H9 (cell line): ENCODE data around the gene NTRK3. TPM values are rescaled to one million over a fixed set of nuclear protein-coding genes. Genes with fewer than 3 reads are reported as not detected.

Source experiments
- DNase-seq: peaks from one replicate; pipeline ENCODE4 v3.0.0-alpha.2; 2017
- H2AFZ ChIP-seq: one replicate; pipeline ENCODE4 v1.6.1; 2013; ENCODE audit warnings: mild to moderate bottlenecking, low read length, control low read depth, moderate library complexity
- H2AK5ac ChIP-seq: 2 replicates; pipeline ENCODE4 v1.6.1; 2013; ENCODE audit warnings: low read length, control low read depth, mixed read lengths; ENCODE audit not compliant: insufficient read length
- H2BK120ac ChIP-seq: one replicate; pipeline ENCODE4 v1.6.1; 2013; ENCODE audit warnings: low read depth, mild to moderate bottlenecking, low read length, control low read depth, inconsistent platforms; ENCODE audit not compliant: poor library complexity, severe bottlenecking
- H2BK12ac ChIP-seq: 2 replicates; pipeline ENCODE4 v1.6.1; 2013; ENCODE audit warnings: low read length, control low read depth, mixed read lengths, low read depth; ENCODE audit not compliant: insufficient read length
- H2BK15ac ChIP-seq: 2 replicates; pipeline ENCODE4 v1.6.1; 2013; ENCODE audit warnings: low read depth, low read length, control low read depth
- H2BK20ac ChIP-seq: one replicate; pipeline ENCODE4 v1.6.1; 2013; ENCODE audit warnings: low read depth, mild to moderate bottlenecking, low read length, control low read depth, inconsistent platforms; ENCODE audit not compliant: poor library complexity, severe bottlenecking
- H2BK5ac ChIP-seq: 2 replicates; pipeline ENCODE4 v1.6.1; 2013; ENCODE audit warnings: low read length, control low read depth, mixed read lengths; ENCODE audit not compliant: insufficient read length
- H3K14ac ChIP-seq: 2 replicates; pipeline ENCODE4 v1.6.1; 2013; ENCODE audit warnings: low read length, control low read depth; ENCODE audit not compliant: insufficient read depth
- H3K18ac ChIP-seq: 2 replicates; pipeline ENCODE4 v1.6.1; 2013; ENCODE audit warnings: low read depth, mild to moderate bottlenecking, mixed read lengths, low read length, control low read depth; ENCODE audit not compliant: insufficient read length
- H3K23ac ChIP-seq: 2 replicates; pipeline ENCODE4 v1.6.1; 2013; ENCODE audit warnings: low read length, control low read depth, mixed read lengths, low read depth; ENCODE audit not compliant: insufficient read length
- H3K23me2 ChIP-seq: 2 replicates; pipeline ENCODE4 v1.6.1; 2013; ENCODE audit warnings: low read depth, mild to moderate bottlenecking, mixed read lengths, low read length, control low read depth; ENCODE audit not compliant: insufficient read length, poor library complexity, severe bottlenecking
- H3K27ac ChIP-seq: 2 replicates; pipeline ENCODE4 v1.5.1; 2013; ENCODE audit warnings: low read length, control low read depth, mixed read lengths, low read depth; ENCODE audit not compliant: insufficient read length
- H3K27me3 ChIP-seq: 2 replicates; pipeline ENCODE4 v1.6.1; 2013; ENCODE audit warnings: low read length, control low read depth, inconsistent platforms; ENCODE audit not compliant: insufficient read depth
- H3K4ac ChIP-seq: 2 replicates; pipeline ENCODE4 v1.6.1; 2013; ENCODE audit warnings: low read depth, mild to moderate bottlenecking, control low read depth, inconsistent platforms, low read length, moderate library complexity
- H3K4me1 ChIP-seq: 2 replicates; pipeline ENCODE4 v1.6.1; 2013; ENCODE audit warnings: low read length, control low read depth, inconsistent platforms; ENCODE audit not compliant: insufficient read depth
- H3K4me2 ChIP-seq: 2 replicates; pipeline ENCODE4 v1.6.1; 2013; ENCODE audit warnings: low read length, control low read depth, mixed read lengths; ENCODE audit not compliant: insufficient read length, insufficient read depth
- H3K56ac ChIP-seq: 2 replicates; pipeline ENCODE4 v1.6.1; 2013; ENCODE audit warnings: low read depth, mild to moderate bottlenecking, mixed read lengths, low read length, control low read depth; ENCODE audit not compliant: insufficient read length
- H3K79me1 ChIP-seq: 2 replicates; pipeline ENCODE4 v1.6.1; 2013; ENCODE audit warnings: low read depth, mild to moderate bottlenecking, moderate library complexity, low read length, control low read depth, inconsistent platforms; ENCODE audit not compliant: insufficient read depth, poor library complexity, severe bottlenecking
- H3K79me2 ChIP-seq: 2 replicates; pipeline ENCODE4 v1.6.1; 2013; ENCODE audit warnings: low read length, control low read depth, inconsistent platforms; ENCODE audit not compliant: insufficient read depth
- H3K9ac ChIP-seq: 2 replicates; pipeline ENCODE4 v1.6.1; 2013; ENCODE audit warnings: low read length, control low read depth, mixed read lengths; ENCODE audit not compliant: insufficient read length; ENCODE audit errors: extremely low read depth
- H3K9me3 ChIP-seq: one replicate; pipeline ENCODE4 v1.6.1; 2013; ENCODE audit warnings: low read depth, low read length, inconsistent platforms; ENCODE audit not compliant: control insufficient read depth
- H3T11ph ChIP-seq: one replicate; pipeline ENCODE4 v1.6.1; 2013; ENCODE audit warnings: mild to moderate bottlenecking, low read length, control low read depth, inconsistent platforms
- H4K20me1 ChIP-seq: one replicate; pipeline ENCODE4 v1.6.1; 2013; ENCODE audit not compliant: control insufficient read depth, insufficient read length, insufficient read depth
- H4K5ac ChIP-seq: 2 replicates; pipeline ENCODE4 v1.6.1; 2013; ENCODE audit warnings: low read depth, mild to moderate bottlenecking, mixed read lengths, low read length, control low read depth; ENCODE audit not compliant: insufficient read length
- H4K8ac ChIP-seq: replicated peaks from 2 replicates; pipeline ENCODE4 v1.6.1; 2013; ENCODE audit warnings: low read length, control low read depth, mixed read lengths, low read depth; ENCODE audit not compliant: insufficient read length
- H4K91ac ChIP-seq: 2 replicates; pipeline ENCODE4 v1.6.1; 2013; ENCODE audit warnings: low read depth, mild to moderate bottlenecking, moderate library complexity, mixed read lengths, low read length, control low read depth; ENCODE audit not compliant: insufficient read length
- H3K27ac Mint-ChIP-seq, 3 experiments: 2 replicates in 2 of 3; 3 replicates in 1 of 3; pipeline ENCODE4 v1.8.0; 2020 to 2021; ENCODE audit warnings: mixed read lengths in 3 of 3, mild to moderate bottlenecking in 1 of 3, moderate library complexity in 1 of 3
- H3K27me3 Mint-ChIP-seq: 2 replicates; pipeline ENCODE4 v1.8.0; 2021; ENCODE audit warnings: low read depth, mild to moderate bottlenecking, moderate library complexity, mixed read lengths
- H3K36me3 Mint-ChIP-seq, 3 experiments: 2 replicates in 2 of 3; 3 replicates in 1 of 3; pipeline ENCODE4 v1.8.0; 2020 to 2021; ENCODE audit warnings: low read depth in 3 of 3, mixed read lengths in 3 of 3; ENCODE audit not compliant: insufficient read depth in 1 of 3
- H3K4me1 Mint-ChIP-seq, 2 experiments: 2 replicates each; pipeline ENCODE4 v1.8.0; 2020; ENCODE audit warnings: mixed read lengths in 2 of 2
- H3K4me3 Mint-ChIP-seq, 2 experiments: 2 replicates in 1 of 2; 3 replicates in 1 of 2; pipeline ENCODE4 v1.8.0; 2020 to 2021; ENCODE audit warnings: mild to moderate bottlenecking in 2 of 2, mixed read lengths in 2 of 2, moderate library complexity in 1 of 2
- H3K9me3 Mint-ChIP-seq, 2 experiments: 2 replicates in 1 of 2; 3 replicates in 1 of 2; pipeline ENCODE4 v1.8.0; 2020; ENCODE audit warnings: mild to moderate bottlenecking in 2 of 2, mixed read lengths in 2 of 2, moderate library complexity in 1 of 2
- WGBS: extraction: QIAGEN DNeasy Blood & Tissue Kit; methylation state at CpG from one replicate; pipeline ENCODE4 v1.1.7; 2013; ENCODE audit warnings: missing lambda C conversion rate, low lambda C conversion rate, mixed read lengths; ENCODE audit not compliant: insufficient read length; ENCODE audit errors: extremely low coverage; 5-methylcytosine and 5-hydroxymethylcytosine counted together
- total RNA-seq: library from RNA; stranded (reverse); gene quantifications from 2 replicates; pipeline ENCODE4 v1.2.1, GENCODE V29; 2021
- TF ChIP-seq, protein P1 (sequence below): fragments of 200-600 bp; sonication (generic); conservative IDR thresholded peaks from 3 replicates; pipeline ENCODE4 v1.8.0; 2021; ENCODE audit warnings: antibody characterized with exemption, mild to moderate bottlenecking

Gene NTRK3
- total RNA-seq, 1 experiment from 2014 or later = 2.5 TPM

DNA sequence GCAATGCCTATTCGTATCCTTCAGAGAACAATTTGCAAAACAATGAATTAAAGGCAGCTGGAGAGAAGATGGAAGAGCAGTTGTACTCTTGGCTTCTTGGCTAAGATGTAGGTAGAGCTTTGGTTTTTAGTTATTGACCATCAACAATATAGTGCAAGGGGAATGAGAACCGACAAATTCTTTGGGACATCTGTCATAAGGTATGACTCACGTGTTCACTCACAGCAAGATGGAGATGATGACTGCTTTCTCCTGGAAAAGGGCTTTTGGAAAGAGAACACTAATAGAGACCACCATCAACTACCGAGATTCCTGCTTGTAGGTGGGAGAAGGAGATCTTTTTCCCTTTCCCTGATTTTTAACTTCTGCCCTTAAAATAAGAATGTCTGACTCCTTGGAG, 234.9 kb downstream of the NTRK3 start:
- H4K20me1 ChIP-seq = no peaks in the 10 kb centered on the region
- H2BK12ac ChIP-seq = no peak overlapping the region
- no CpG with 5 or more reads among the region's 4 CpGs for WGBS
- H3K27me3 Mint-ChIP-seq = no peaks in the 10 kb centered on the region
- no peak overlapping the region for H3K27ac ChIP-seq
- H4K8ac ChIP-seq = no peak overlapping the region
- no peak overlapping the region for H3K4ac ChIP-seq
- H3K9ac ChIP-seq = no peak overlapping the region
- H3K23me2 ChIP-seq = no peaks in the 10 kb centered on the region
- H3K56ac ChIP-seq = no peak overlapping the region
- no peak overlapping the region for H3K4me2 ChIP-seq
- H3T11ph ChIP-seq = no peak overlapping the region
- no peaks in the 10 kb centered on the region for H3K9me3 ChIP-seq
- no peak overlapping the region for H4K5ac ChIP-seq
- H3K18ac ChIP-seq = no peak overlapping the region
- no peak overlapping the region for H4K91ac ChIP-seq
- no peak overlapping the region for H3K23ac ChIP-seq
- no peak overlapping the region for H2AFZ ChIP-seq
- no peak overlapping the region for H2BK5ac ChIP-seq
- no peak overlapping the region for H2BK20ac ChIP-seq
- no peak for DNase-seq
- no peak overlapping the region for H2BK120ac ChIP-seq
- peaks cover 14 to 20% of the 10 kb centered on the region in 2 experiments for H3K4me1 Mint-ChIP-seq
- no peak overlapping the region for H3K27ac Mint-ChIP-seq
- no peaks in the 10 kb centered on the region; a peak in 1 of 5 replicates for H3K9me3 Mint-ChIP-seq
- H3K36me3 Mint-ChIP-seq = no peaks in the 10 kb centered on the region; a peak in 1 of 7 replicates
- H3K79me1 ChIP-seq = no peaks in the 10 kb centered on the region
- H3K79me2 ChIP-seq = no peaks in the 10 kb centered on the region
- no peak overlapping the region for H3K4me3 Mint-ChIP-seq
- TF ChIP-seq, protein P1, sequence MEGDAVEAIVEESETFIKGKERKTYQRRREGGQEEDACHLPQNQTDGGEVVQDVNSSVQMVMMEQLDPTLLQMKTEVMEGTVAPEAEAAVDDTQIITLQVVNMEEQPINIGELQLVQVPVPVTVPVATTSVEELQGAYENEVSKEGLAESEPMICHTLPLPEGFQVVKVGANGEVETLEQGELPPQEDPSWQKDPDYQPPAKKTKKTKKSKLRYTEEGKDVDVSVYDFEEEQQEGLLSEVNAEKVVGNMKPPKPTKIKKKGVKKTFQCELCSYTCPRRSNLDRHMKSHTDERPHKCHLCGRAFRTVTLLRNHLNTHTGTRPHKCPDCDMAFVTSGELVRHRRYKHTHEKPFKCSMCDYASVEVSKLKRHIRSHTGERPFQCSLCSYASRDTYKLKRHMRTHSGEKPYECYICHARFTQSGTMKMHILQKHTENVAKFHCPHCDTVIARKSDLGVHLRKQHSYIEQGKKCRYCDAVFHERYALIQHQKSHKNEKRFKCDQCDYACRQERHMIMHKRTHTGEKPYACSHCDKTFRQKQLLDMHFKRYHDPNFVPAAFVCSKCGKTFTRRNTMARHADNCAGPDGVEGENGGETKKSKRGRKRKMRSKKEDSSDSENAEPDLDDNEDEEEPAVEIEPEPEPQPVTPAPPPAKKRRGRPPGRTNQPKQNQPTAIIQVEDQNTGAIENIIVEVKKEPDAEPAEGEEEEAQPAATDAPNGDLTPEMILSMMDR = no peak
- no peak overlapping the region for H3K14ac ChIP-seq
- no peak overlapping the region for H2AK5ac ChIP-seq
- no peaks in the 10 kb centered on the region for H3K27me3 ChIP-seq
- H2BK15ac ChIP-seq = no peak overlapping the region
- peaks cover 2% of the 10 kb centered on the region for H3K4me1 ChIP-seq
